ENCODE measurements around the gene CNPY3.

The CNPY3 gene

DNA sequence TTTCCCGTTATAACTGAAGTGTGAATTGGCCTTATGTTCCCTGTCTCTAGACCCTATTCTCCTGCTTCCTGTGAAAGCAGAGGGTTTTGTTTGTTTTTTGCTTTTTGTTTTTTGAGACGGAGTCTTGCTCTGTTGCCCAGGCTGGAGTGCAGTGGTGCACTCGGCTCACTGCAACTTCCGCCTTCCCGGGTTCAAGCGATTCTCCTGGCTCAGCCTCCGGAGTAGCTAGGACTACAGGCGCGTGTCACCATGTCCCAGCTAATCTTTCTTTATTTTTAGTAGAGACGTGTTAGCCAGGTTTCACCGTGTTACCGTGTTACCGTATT, 30.6 kb downstream of the CNPY3 start:
- Histone ChIP-seq H3F3A (ENCODE audit: insufficient read depth, low read length) (no peaks in the 10 kb centered on the region; the same call in 1 of the 2 replicates), H3K4me1 (ENCODE audit: low read length) (no peaks in the 10 kb centered on the region), H3K9me2 (replicated peaks; ENCODE audit: insufficient read depth, low read length) (no peaks in the 10 kb centered on the region), H4K20me1 (ENCODE audit: insufficient read depth, low read length) (no peaks in the 10 kb centered on the region), H3K4me2 (ENCODE audit: low read depth, low read length) (peak overlapping the region; percentile 77; the same call in 1 of the 2 replicates), H3K27ac (ENCODE audit: low read length) (no peak overlapping the region), H3K27me3 (replicated peaks; ENCODE audit: insufficient read depth, low read length) (no peaks in the 10 kb centered on the region), H3K4me3 (ENCODE audit: low read length) (peak overlapping the region; percentile 66; the same call in 1 of the 2 replicates), H3K79me2 (ENCODE audit: low read length) (no peaks in the 10 kb centered on the region), H2AFZ (ENCODE audit: low read length) (peak overlapping the region; percentile 49; the same call in 1 of the 2 replicates), H3K36me3 (replicated peaks; ENCODE audit: insufficient read depth, low read length) (no peaks in the 10 kb centered on the region), H3K9ac (ENCODE audit: low read length) (no peak overlapping the region), H3K9me3 (replicated peaks; ENCODE audit: insufficient read depth, low read length) (no peaks in the 10 kb centered on the region)
- DNase-seq = no peak
- TF ChIP-seq EZH2 (optimal IDR thresholded peaks at IDR 0.05; ENCODE audit: low read depth, low read length) (no peak), EZH2phosphoT487 (IDR thresholded peaks at IDR 0.05; ENCODE audit: low read length) (no peak)
- TF ChIP-seq, protein P1, sequence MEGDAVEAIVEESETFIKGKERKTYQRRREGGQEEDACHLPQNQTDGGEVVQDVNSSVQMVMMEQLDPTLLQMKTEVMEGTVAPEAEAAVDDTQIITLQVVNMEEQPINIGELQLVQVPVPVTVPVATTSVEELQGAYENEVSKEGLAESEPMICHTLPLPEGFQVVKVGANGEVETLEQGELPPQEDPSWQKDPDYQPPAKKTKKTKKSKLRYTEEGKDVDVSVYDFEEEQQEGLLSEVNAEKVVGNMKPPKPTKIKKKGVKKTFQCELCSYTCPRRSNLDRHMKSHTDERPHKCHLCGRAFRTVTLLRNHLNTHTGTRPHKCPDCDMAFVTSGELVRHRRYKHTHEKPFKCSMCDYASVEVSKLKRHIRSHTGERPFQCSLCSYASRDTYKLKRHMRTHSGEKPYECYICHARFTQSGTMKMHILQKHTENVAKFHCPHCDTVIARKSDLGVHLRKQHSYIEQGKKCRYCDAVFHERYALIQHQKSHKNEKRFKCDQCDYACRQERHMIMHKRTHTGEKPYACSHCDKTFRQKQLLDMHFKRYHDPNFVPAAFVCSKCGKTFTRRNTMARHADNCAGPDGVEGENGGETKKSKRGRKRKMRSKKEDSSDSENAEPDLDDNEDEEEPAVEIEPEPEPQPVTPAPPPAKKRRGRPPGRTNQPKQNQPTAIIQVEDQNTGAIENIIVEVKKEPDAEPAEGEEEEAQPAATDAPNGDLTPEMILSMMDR (IDR thresholded peaks at IDR 0.05; ENCODE audit: low read length) = no peak

DNA sequence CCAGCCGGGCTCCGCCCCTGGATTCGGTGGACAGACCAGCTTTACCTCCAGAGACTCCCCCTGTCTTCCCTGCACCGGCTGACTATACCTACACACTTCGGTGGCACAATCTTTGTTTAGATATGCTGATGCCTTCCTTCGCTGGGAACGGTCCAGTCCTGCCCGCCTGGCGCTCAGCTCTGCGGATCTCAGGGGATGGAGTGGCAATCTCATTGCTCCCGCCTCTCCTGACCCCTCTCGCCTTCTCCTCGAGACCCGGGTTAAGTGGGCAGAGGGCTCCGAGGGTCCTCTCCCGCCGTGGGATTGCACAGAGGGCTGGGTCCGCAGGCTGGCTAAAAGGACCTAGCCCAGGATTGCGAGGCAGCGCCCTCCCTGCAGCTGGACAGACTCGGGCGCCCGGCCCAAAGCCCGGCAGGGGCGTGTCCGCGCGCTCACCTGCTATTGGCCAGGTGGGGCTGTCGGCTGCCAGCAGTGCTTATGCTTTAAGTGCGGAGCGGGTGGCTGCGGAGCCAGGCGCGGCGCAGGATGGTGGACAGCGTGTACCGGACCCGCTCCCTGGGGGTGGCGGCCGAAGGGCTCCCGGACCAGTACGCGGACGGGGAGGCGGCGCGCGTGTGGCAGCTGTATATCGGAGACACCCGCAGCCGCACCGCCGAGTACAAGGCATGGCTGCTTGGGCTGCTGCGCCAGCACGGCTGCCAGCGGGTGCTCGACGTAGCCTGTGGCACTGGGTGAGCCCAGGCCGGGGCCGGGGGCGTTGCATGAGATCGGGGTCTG, 31.2 kb downstream of the CNPY3 start, which contains the start of gene GNMT:
GNMT (plus strand) TSS at position 512 of the 777 bp plus-strand sequence; CDS start at position 526, 14 bp downstream.
- no peaks in the 10 kb centered on the region for H4K20me1 ChIP-seq (ENCODE audit: insufficient read depth, low read length)
- H3K9me2 ChIP-seq (replicated peaks; ENCODE audit: insufficient read depth, low read length) = no peaks in the 10 kb centered on the region
- H3F3A ChIP-seq (ENCODE audit: insufficient read depth, low read length) = no peaks in the 10 kb centered on the region; the same call in 1 of the 2 replicates
- H3K36me3 ChIP-seq (replicated peaks; ENCODE audit: insufficient read depth, low read length) = no peaks in the 10 kb centered on the region
- peak within 1 kb of the TSS; percentile 66 for H3K4me3 ChIP-seq (ENCODE audit: low read length)
- peak; percentile 51 for DNase-seq
- no peaks in the 10 kb centered on the region for H3K4me1 ChIP-seq (ENCODE audit: low read length)
- no peak within 1 kb of the TSS for H3K27ac ChIP-seq (ENCODE audit: low read length)
- no peaks in the 10 kb centered on the region for H3K79me2 ChIP-seq (ENCODE audit: low read length)
- H2AFZ ChIP-seq (ENCODE audit: low read length) = peak within 1 kb of the TSS; percentile 49
- no peaks in the 10 kb centered on the region for H3K9me3 ChIP-seq (replicated peaks; ENCODE audit: insufficient read depth, low read length)
- peak within 1 kb of the TSS; percentile 14; the same call in 1 of the 2 replicates for H3K9ac ChIP-seq (ENCODE audit: low read length)
- TF ChIP-seq EZH2phosphoT487 (IDR thresholded peaks at IDR 0.05; ENCODE audit: low read length) (no peak), EZH2 (optimal IDR thresholded peaks at IDR 0.05; ENCODE audit: low read depth, low read length) (no peak)
- TF ChIP-seq, protein P1 (IDR thresholded peaks at IDR 0.05; ENCODE audit: low read length) = no peak
- peak within 1 kb of the TSS; percentile 77 for H3K4me2 ChIP-seq (ENCODE audit: low read depth, low read length)
- no peaks in the 10 kb centered on the region for H3K27me3 ChIP-seq (replicated peaks; ENCODE audit: insufficient read depth, low read length)

DNA sequence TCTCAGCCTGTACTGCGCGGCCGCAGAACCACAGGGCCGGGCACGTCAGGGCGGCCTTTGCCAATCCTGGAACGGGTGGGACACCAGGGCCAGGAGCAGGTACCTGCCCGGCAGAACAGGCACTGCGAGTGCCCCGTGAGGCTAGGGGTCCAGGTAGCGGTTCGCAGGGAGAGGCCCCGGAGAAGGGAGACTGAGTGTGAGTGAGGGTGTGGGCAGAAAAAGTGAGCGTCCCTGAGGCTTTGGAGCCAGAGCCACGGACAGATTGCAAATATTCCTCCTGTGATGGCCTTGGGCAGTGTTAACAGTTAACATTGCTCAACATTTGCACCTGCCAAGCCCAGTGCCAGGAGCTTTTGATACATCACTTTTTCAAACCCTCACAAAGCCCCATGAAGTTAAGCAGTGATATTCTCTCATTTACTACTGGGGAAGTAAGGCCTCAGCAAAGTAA, 31.8 kb downstream of the CNPY3 start:
- H3K4me2 ChIP-seq (ENCODE audit: low read depth, low read length) = peak overlapping the region; percentile 77
- H3K4me3 ChIP-seq (ENCODE audit: low read length) = peak overlapping the region; percentile 66
- no peak overlapping the region for H3K27ac ChIP-seq (ENCODE audit: low read length)
- H3K27me3 ChIP-seq (replicated peaks; ENCODE audit: insufficient read depth, low read length) = no peaks in the 10 kb centered on the region
- DNase-seq = no peak
- TF ChIP-seq, protein P1 (IDR thresholded peaks at IDR 0.05; ENCODE audit: low read length) = no peak
- TF ChIP-seq EZH2 (optimal IDR thresholded peaks at IDR 0.05; ENCODE audit: low read depth, low read length) = no peak
- TF ChIP-seq EZH2phosphoT487 (IDR thresholded peaks at IDR 0.05; ENCODE audit: low read length) = no peak
- H3K4me1 ChIP-seq (ENCODE audit: low read length) = no peaks in the 10 kb centered on the region
- H3K36me3 ChIP-seq (replicated peaks; ENCODE audit: insufficient read depth, low read length) = no peaks in the 10 kb centered on the region
- no peaks in the 10 kb centered on the region; the same call in 1 of the 2 replicates for H3F3A ChIP-seq (ENCODE audit: insufficient read depth, low read length)
- H4K20me1 ChIP-seq (ENCODE audit: insufficient read depth, low read length) = no peaks in the 10 kb centered on the region
- no peaks in the 10 kb centered on the region for H3K79me2 ChIP-seq (ENCODE audit: low read length)
- no peak overlapping the region for H3K9ac ChIP-seq (ENCODE audit: low read length)
- H3K9me3 ChIP-seq (replicated peaks; ENCODE audit: insufficient read depth, low read length) = no peaks in the 10 kb centered on the region
- peak overlapping the region; percentile 49 for H2AFZ ChIP-seq (ENCODE audit: low read length)
- no peaks in the 10 kb centered on the region for H3K9me2 ChIP-seq (replicated peaks; ENCODE audit: insufficient read depth, low read length)

Data from MM.1S (cell line).